Loucy (cell line): ENCODE data around the gene CGA.

Experiments used
- H2AFZ ChIP-seq: fragments of 200-600 bp; sonication (generic); 2 replicates; pipeline ENCODE4 v1.6.0; 2016; ENCODE audit warnings: antibody characterized with exemption, mild to moderate bottlenecking, low read length, moderate library complexity
- H3F3A ChIP-seq: fragments of 200-600 bp; 2 replicates; pipeline ENCODE4 v1.6.0; 2016; ENCODE audit warnings: antibody characterized with exemption, low read depth, mild to moderate bottlenecking
- H3K27me3 ChIP-seq: fragments of 200-600 bp; sonication (generic); 2 replicates; pipeline ENCODE4 v1.6.1; 2014; ENCODE audit warnings: low read length, mild to moderate bottlenecking; ENCODE audit not compliant: insufficient read depth, poor library complexity, severe bottlenecking
- H3K36me3 ChIP-seq: fragments of 200-600 bp; sonication (generic); 2 replicates; pipeline ENCODE4 v1.6.1; 2016; ENCODE audit warnings: low read length; ENCODE audit not compliant: insufficient read depth
- H3K4me1 ChIP-seq: fragments of 200-600 bp; sonication (generic); 2 replicates; pipeline ENCODE4 v1.5.1; 2014; ENCODE audit warnings: low read length, mild to moderate bottlenecking; ENCODE audit not compliant: insufficient read depth, poor library complexity, severe bottlenecking
- H3K4me2 ChIP-seq: fragments of 200-600 bp; sonication (generic); 2 replicates; pipeline ENCODE4 v1.6.0; 2014; ENCODE audit warnings: antibody characterized with exemption, low read length, low read depth, mild to moderate bottlenecking; ENCODE audit not compliant: poor library complexity, severe bottlenecking
- H3K4me3 ChIP-seq: fragments of 200-600 bp; sonication (generic); 2 replicates; pipeline ENCODE4 v1.5.1; 2014; ENCODE audit warnings: low read length, mild to moderate bottlenecking, mixed read lengths; ENCODE audit not compliant: poor library complexity, severe bottlenecking
- H3K79me2 ChIP-seq: fragments of 200-600 bp; sonication (generic); 2 replicates; pipeline ENCODE4 v1.6.1; 2014; ENCODE audit warnings: low read length; ENCODE audit not compliant: insufficient read depth
- H3K9ac ChIP-seq: fragments of 200-600 bp; sonication (generic); 2 replicates; pipeline ENCODE4 v1.6.0; 2014; ENCODE audit warnings: mild to moderate bottlenecking, low read depth, low read length, moderate library complexity; ENCODE audit not compliant: poor library complexity, severe bottlenecking
- H3K9me2 ChIP-seq: fragments of 200-600 bp; sonication (generic); replicated peaks from 2 replicates; pipeline ENCODE4 v1.6.1; 2016; ENCODE audit warnings: low read depth, low read length, mixed read lengths
- H3K9me3 ChIP-seq: fragments of 200-600 bp; sonication (generic); 2 replicates; pipeline ENCODE4 v1.6.1; 2014; ENCODE audit warnings: mild to moderate bottlenecking, antibody characterized with exemption, low read length, low read depth; ENCODE audit not compliant: insufficient read depth
- H4K20me1 ChIP-seq: fragments of 200-600 bp; sonication (generic); 2 replicates; pipeline ENCODE4 v1.6.0; 2014; ENCODE audit warnings: antibody characterized with exemption, low read length, mild to moderate bottlenecking; ENCODE audit not compliant: insufficient read depth, poor library complexity, severe bottlenecking
- EZH2phosphoT487 ChIP-seq: fragments of 200-600 bp; IDR thresholded peaks from 2 replicates; pipeline ENCODE4 v1.6.1; 2018; ENCODE audit warnings: antibody characterized with exemption, mild to moderate bottlenecking, moderate library complexity, borderline replicate concordance
- TF ChIP-seq, protein P1 (sequence below): fragments of 200-600 bp; sonication (generic); conservative IDR thresholded peaks from 2 replicates; pipeline ENCODE4 v1.5.1; 2014; ENCODE audit warnings: mild to moderate bottlenecking, antibody characterized with exemption, low read length

CGA gene

GRCh38 chr6:87092435-87092834 is 2.5 kb downstream of the CGA start:
- TF ChIP-seq, protein P1, sequence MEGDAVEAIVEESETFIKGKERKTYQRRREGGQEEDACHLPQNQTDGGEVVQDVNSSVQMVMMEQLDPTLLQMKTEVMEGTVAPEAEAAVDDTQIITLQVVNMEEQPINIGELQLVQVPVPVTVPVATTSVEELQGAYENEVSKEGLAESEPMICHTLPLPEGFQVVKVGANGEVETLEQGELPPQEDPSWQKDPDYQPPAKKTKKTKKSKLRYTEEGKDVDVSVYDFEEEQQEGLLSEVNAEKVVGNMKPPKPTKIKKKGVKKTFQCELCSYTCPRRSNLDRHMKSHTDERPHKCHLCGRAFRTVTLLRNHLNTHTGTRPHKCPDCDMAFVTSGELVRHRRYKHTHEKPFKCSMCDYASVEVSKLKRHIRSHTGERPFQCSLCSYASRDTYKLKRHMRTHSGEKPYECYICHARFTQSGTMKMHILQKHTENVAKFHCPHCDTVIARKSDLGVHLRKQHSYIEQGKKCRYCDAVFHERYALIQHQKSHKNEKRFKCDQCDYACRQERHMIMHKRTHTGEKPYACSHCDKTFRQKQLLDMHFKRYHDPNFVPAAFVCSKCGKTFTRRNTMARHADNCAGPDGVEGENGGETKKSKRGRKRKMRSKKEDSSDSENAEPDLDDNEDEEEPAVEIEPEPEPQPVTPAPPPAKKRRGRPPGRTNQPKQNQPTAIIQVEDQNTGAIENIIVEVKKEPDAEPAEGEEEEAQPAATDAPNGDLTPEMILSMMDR: no peak
- TF ChIP-seq EZH2phosphoT487: no peak
- Histone ChIP-seq H3K4me3 (no peak overlapping the region), H3F3A (no peaks in the 10 kb centered on the region), H3K9me3 (no peaks in the 10 kb centered on the region), H3K4me2 (no peak overlapping the region), H3K79me2 (no peaks in the 10 kb centered on the region), H3K9ac (no peak overlapping the region), H3K4me1 (peaks cover 11% of the 10 kb centered on the region), H3K27me3 (no peaks in the 10 kb centered on the region), H3K9me2 (no peaks in the 10 kb centered on the region), H3K36me3 (no peaks in the 10 kb centered on the region), H2AFZ (peak overlapping the region; percentile 59), H4K20me1 (no peaks in the 10 kb centered on the region)

DNA sequence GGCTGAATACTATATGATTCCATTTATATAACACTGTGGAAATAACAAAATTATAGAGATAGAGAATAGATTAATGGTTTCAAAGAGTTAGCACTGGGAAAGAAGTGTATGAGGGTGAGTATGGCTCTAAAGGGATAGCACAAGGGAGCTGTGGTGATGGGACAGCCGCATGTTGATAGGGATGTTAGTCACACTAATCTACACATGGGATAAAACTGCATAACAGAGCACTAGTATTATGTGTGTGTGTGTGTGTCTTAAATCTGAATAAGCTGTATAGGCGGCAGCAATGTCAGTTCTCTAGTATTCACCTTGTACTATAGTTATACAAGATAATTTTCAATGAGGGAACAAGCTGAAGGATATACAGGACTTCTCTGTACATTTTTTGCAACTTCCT is 5.8 kb downstream of the CGA start:
- Histone ChIP-seq H3K9me3 (no peaks in the 10 kb centered on the region), H3K4me3 (no peak overlapping the region), H3K9ac (no peak overlapping the region), H4K20me1 (no peaks in the 10 kb centered on the region), H3K36me3 (no peaks in the 10 kb centered on the region), H3K4me1 (peaks cover 10% of the 10 kb centered on the region), H3K4me2 (no peak overlapping the region), H2AFZ (no peak overlapping the region), H3K79me2 (no peaks in the 10 kb centered on the region), H3K9me2 (no peaks in the 10 kb centered on the region), H3K27me3 (no peaks in the 10 kb centered on the region), H3F3A (no peaks in the 10 kb centered on the region)
- TF ChIP-seq, protein P1: no peak
- no peak for TF ChIP-seq EZH2phosphoT487

GRCh38 chr6:87088076-87088475 is 6.8 kb downstream of the CGA start:
- no peaks in the 10 kb centered on the region for H3K36me3 ChIP-seq
- no peak overlapping the region for H2AFZ ChIP-seq
- H3K9ac ChIP-seq: no peak overlapping the region
- no peak overlapping the region for H3K4me3 ChIP-seq
- no peaks in the 10 kb centered on the region for H3K27me3 ChIP-seq
- no peak overlapping the region for H3K4me2 ChIP-seq
- no peaks in the 10 kb centered on the region for H3F3A ChIP-seq
- no peaks in the 10 kb centered on the region for H3K9me2 ChIP-seq
- no peaks in the 10 kb centered on the region for H3K4me1 ChIP-seq
- no peaks in the 10 kb centered on the region for H3K79me2 ChIP-seq
- H4K20me1 ChIP-seq: no peaks in the 10 kb centered on the region
- TF ChIP-seq, protein P1: no peak
- H3K9me3 ChIP-seq: no peaks in the 10 kb centered on the region
